Measurements from ENCODE around the gene ASTN1. TPM values are rescaled to one million over a fixed set of nuclear protein-coding genes. Genes with fewer than 3 reads are reported as not detected.

The ASTN1 gene
- total RNA-seq, 2 donors from 2014 or later, result 0.23 to 0.62 TPM

DNA sequence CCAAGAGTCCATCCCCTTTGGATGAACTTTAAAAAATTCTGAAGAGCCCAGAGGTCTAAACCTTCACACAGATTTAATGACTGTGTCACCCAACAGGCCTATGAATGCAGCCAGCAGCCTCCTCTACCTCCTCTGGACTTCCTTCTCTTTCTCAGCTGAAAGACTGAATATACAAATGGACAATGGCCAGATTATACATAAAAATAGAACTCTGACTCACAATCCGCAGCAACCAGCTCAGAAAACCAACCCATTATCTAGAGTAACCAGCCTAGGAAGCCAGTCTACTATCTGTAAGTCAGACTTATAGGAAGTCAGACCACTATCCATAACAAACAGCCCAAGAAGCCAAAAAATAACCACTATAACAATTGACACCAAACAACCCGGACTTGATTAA, 224.5 kb downstream of the ASTN1 start:
- Histone ChIP-seq H3K9me3 (no peaks in the 10 kb centered on the region), H3K27me3 (replicated peaks; ENCODE audit: insufficient read depth) (peaks cover 5% of the 10 kb centered on the region), H3K4me1 (replicated peaks) (no peaks in the 10 kb centered on the region), H3K36me3 (no peaks in the 10 kb centered on the region), H3K4me3 (no peak overlapping the region), H3K27ac (no peak overlapping the region)
- no peak for DNase-seq (ENCODE audit: low spot score)
- 88% methylated on average over 2 of the region's 2 CpGs for WGBS
- intact Hi-C loops (cut with DNase I), result no loop called here
- TF ChIP-seq POLR2A (IDR thresholded peaks at IDR 0.05) (no peak), POLR2AphosphoS5 (IDR thresholded peaks at IDR 0.05) (no peak)
- TF ChIP-seq, protein P1, sequence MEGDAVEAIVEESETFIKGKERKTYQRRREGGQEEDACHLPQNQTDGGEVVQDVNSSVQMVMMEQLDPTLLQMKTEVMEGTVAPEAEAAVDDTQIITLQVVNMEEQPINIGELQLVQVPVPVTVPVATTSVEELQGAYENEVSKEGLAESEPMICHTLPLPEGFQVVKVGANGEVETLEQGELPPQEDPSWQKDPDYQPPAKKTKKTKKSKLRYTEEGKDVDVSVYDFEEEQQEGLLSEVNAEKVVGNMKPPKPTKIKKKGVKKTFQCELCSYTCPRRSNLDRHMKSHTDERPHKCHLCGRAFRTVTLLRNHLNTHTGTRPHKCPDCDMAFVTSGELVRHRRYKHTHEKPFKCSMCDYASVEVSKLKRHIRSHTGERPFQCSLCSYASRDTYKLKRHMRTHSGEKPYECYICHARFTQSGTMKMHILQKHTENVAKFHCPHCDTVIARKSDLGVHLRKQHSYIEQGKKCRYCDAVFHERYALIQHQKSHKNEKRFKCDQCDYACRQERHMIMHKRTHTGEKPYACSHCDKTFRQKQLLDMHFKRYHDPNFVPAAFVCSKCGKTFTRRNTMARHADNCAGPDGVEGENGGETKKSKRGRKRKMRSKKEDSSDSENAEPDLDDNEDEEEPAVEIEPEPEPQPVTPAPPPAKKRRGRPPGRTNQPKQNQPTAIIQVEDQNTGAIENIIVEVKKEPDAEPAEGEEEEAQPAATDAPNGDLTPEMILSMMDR (IDR thresholded peaks at IDR 0.05), result no peak

DNA sequence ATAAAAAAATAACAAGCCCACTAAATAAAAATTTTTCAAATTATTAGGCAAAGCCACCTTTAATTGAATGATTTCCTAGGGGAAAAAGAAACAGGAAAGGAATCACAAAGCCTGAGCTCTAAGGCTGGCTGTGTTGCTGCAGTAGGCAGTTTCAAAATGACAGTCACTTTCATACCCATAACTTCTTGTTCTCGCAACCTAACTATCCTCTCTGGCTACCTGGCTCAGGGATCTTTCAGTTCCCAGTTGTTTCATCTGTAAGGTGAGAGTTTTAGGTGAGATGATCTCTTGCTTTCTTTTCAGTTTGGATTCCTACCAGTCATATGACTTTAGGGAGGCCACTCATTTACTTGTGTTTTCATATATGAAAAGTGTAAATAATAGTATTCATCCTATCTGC, 226.1 kb downstream of the ASTN1 start:
- peaks cover 5% of the 10 kb centered on the region for H3K27me3 ChIP-seq (replicated peaks; ENCODE audit: insufficient read depth)
- WGBS, result 91% methylated on average over 1 of the region's 1 CpG
- TF ChIP-seq POLR2A (IDR thresholded peaks at IDR 0.05), result no peak
- H3K4me1 ChIP-seq (replicated peaks), result no peaks in the 10 kb centered on the region
- no peaks in the 10 kb centered on the region for H3K9me3 ChIP-seq
- no peak overlapping the region for H3K27ac ChIP-seq
- intact Hi-C loops (cut with DNase I), result no loop called here
- no peaks in the 10 kb centered on the region for H3K36me3 ChIP-seq
- no peak for DNase-seq (ENCODE audit: low spot score)
- no peak overlapping the region for H3K4me3 ChIP-seq

DNA sequence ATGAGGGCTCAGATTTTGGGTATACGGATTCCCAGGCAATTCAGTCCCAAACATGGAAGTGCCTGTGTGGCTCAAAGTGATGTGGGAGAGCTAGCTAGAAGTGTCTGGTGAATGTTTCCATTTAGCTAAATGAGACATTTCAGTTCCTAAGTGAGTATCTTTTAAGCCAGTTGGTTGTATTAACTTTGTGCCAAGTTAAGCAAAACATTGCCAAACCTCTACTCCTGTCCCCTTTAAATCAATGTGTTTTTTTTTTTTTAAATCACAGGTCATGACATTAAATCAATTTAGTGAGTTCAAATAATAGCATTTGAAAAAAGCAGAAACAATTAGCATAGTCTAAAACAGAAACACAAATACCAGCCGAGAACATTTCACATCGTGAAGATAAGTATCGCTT, 230.1 kb downstream of the ASTN1 start:
- Histone ChIP-seq H3K4me1 (replicated peaks) (no peaks in the 10 kb centered on the region), H3K4me3 (no peak overlapping the region), H3K27ac (no peak overlapping the region), H3K36me3 (no peaks in the 10 kb centered on the region), H3K9me3 (no peaks in the 10 kb centered on the region), H3K27me3 (replicated peaks; ENCODE audit: insufficient read depth) (no peaks in the 10 kb centered on the region)
- TF ChIP-seq POLR2AphosphoS5 (IDR thresholded peaks at IDR 0.05) (no peak), POLR2A (IDR thresholded peaks at IDR 0.05) (no peak)
- TF ChIP-seq, protein P1 (IDR thresholded peaks at IDR 0.05), result no peak
- intact Hi-C loops (cut with DNase I), result no loop called here
- WGBS, result 85% methylated on average over 4 of the region's 4 CpGs
- DNase-seq (ENCODE audit: low spot score), result no peak

DNA sequence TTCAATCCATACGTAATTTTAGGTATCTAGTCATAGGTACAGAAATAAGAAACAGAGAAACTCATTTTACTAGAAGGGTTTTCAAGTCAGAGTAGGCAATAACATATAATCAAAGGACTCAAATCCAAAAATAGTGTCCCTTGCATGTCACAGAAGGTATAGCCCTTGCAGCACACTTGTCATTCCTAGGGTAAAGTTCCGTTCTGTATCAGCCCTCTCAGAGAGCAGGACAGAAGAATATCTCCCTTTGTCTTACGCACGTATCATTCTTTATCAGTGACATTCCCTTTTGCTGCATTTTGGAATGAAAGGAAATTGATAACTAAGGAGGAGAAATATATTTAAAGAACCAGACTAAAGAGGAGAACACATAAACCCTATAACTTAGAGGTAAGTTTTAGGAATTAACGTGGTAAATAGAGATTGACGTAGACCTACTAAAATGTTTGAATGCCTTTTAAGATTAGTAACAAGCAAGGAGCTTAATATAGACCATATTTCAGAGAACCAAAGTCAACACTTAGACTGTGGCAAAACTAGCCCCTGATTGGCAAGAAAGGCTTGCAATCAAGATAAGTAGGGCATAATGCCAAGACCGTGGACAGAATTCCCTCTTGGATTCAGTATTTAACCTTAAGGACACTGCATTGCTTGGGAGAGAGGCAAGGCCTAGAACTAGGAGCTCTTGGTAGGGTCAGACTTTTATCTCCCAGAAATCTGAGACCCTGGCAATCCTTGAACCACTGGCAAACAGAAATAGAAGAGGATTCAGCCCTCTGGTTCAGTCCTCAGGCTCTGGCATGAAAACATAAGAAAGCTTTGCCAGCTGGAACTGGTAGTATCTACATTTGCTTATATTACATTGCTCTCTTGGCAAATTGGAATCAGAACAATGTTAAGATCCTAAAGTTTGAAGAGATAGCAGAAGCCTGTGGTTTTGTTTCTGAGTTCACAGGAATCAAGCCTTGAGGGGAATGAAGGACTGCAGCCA, 232.1 kb downstream of the ASTN1 start:
- no peak for DNase-seq (ENCODE audit: low spot score)
- H3K4me3 ChIP-seq, result no peak overlapping the region
- TF ChIP-seq POLR2AphosphoS5 (IDR thresholded peaks at IDR 0.05) (no peak), POLR2A (IDR thresholded peaks at IDR 0.05) (no peak)
- TF ChIP-seq, protein P1 (IDR thresholded peaks at IDR 0.05), result no peak

DNA sequence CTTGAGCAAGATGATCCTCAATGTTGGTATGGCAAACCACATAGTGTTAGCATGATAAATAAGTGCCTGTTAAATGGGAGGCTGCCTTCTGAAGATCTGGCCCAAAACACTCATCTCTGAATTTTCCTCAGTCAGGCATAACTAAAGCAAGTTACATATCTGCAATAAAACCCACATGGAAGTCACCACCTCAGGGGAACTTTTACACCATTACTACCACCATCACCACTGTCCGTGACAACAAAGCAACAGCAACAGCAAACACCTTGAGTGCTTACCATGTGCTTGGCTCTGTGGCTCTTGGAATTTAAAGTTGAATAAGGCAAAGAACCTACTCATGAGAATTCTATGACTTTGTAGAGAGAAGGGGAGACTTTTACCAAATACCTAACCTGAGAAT, 233.0 kb downstream of the ASTN1 start:
- Histone ChIP-seq H3K4me1 (replicated peaks) (no peaks in the 10 kb centered on the region), H3K36me3 (no peaks in the 10 kb centered on the region), H3K27ac (no peak overlapping the region), H3K4me3 (no peak overlapping the region), H3K27me3 (replicated peaks; ENCODE audit: insufficient read depth) (no peaks in the 10 kb centered on the region), H3K9me3 (no peaks in the 10 kb centered on the region)
- intact Hi-C loops (cut with DNase I), result no loop called here
- WGBS, result 94% methylated on average over 1 of the region's 1 CpG
- TF ChIP-seq POLR2A (IDR thresholded peaks at IDR 0.05) (no peak), POLR2AphosphoS5 (IDR thresholded peaks at IDR 0.05) (no peak)
- TF ChIP-seq, protein P1 (IDR thresholded peaks at IDR 0.05), result no peak
- no peak for DNase-seq (ENCODE audit: low spot score)

More for the DNA sequence above, 232.1 kb downstream of the ASTN1 start:
- Histone ChIP-seq H3K27ac (no peak overlapping the region), H3K27me3 (replicated peaks; ENCODE audit: insufficient read depth) (no peaks in the 10 kb centered on the region), H3K4me1 (replicated peaks) (no peaks in the 10 kb centered on the region), H3K9me3 (no peaks in the 10 kb centered on the region), H3K36me3 (no peaks in the 10 kb centered on the region)
- intact Hi-C loops (cut with DNase I), result no loop called here
- WGBS, result 65% methylated on average over 7 of the region's 7 CpGs
